Esophagus squamous epithelium (tissue), 4 donors: Measurements from ENCODE around the gene STK17A.

Experiments
- POLR2A ChIP-seq, 4 donors: fragments of 450-650 bp; IDR thresholded peaks; one replicate each; pipeline ENCODE4 v1.6.1; 2017; ENCODE audit warnings: antibody characterized with exemption in 4 of 4, mild to moderate bottlenecking in 4 of 4, moderate library complexity in 3 of 4
- TF ChIP-seq, protein P1 (sequence below), 6 experiments: fragments of 450-650 bp in 4 of 6; fragments of 200-600 bp in 2 of 6; sonication (generic) in 2 of 6; IDR thresholded peaks; one replicate each; pipeline ENCODE4 v1.5.1; 2016 to 2019; ENCODE audit warnings: antibody characterized with exemption in 6 of 6, mild to moderate bottlenecking in 4 of 6, moderate library complexity in 4 of 6

DNA sequence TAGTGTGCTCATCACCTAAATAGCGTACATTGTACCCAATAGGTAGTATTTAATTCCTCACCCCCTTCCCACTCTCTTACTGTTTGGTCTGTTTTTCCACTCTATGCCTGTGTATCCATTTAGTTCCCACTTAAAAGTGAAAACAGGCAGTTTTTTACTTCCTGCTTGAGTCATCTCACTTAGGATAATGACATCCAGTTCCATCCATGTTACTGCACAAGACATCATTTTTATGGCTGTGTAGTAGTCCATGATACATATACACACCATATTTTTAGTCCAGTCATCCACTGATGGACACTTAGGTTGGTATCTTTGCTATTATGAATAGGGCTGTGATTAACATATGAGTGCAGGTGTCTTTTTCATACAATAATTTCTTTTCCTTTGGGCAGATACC lies 10.1 kb downstream of the STK17A start:
- no peak for TF ChIP-seq POLR2A (IDR thresholded peaks at IDR 0.05)
- TF ChIP-seq, protein P1, sequence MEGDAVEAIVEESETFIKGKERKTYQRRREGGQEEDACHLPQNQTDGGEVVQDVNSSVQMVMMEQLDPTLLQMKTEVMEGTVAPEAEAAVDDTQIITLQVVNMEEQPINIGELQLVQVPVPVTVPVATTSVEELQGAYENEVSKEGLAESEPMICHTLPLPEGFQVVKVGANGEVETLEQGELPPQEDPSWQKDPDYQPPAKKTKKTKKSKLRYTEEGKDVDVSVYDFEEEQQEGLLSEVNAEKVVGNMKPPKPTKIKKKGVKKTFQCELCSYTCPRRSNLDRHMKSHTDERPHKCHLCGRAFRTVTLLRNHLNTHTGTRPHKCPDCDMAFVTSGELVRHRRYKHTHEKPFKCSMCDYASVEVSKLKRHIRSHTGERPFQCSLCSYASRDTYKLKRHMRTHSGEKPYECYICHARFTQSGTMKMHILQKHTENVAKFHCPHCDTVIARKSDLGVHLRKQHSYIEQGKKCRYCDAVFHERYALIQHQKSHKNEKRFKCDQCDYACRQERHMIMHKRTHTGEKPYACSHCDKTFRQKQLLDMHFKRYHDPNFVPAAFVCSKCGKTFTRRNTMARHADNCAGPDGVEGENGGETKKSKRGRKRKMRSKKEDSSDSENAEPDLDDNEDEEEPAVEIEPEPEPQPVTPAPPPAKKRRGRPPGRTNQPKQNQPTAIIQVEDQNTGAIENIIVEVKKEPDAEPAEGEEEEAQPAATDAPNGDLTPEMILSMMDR (IDR thresholded peaks at IDR 0.05) = no peak
